NB4 (cell line): ENCODE data around the gene RPL32.

ENCODE experiments used
- MYC ChIP-seq: IDR thresholded peaks from 2 replicates; pipeline ENCODE4 v1.6.1; 2011; ENCODE audit warnings: low read depth, low read length
- POLR2A ChIP-seq: IDR thresholded peaks from 2 replicates; pipeline ENCODE4 v1.6.1; 2011; ENCODE audit warnings: mild to moderate bottlenecking; ENCODE audit not compliant: insufficient read length; ENCODE audit errors: extremely low read depth
- TF ChIP-seq, protein P1 (sequence below): IDR thresholded peaks from one replicate; pipeline ENCODE4 v1.5.1; 2012; ENCODE audit warnings: low read depth, low read length

DNA sequence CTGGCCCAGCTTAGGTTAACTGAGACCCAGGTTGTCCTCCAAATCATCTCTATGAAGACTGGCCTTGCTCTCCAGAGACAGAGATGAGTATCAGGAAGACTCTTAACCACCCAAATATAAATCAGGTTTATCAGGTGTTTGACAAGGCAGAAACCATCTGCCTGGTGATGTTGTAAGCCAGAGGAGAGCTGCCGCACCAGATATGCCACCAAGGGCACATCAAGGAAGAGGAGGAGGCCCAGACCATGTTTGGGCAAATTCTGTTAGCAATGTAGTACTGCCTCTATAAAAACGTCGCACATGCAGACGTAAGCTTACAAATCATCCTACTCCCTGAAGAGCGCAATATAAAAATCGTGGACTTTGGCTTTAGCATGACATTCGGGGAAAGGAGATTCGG, 21.0 kb upstream of the RPL32 start:
- TF ChIP-seq, protein P1, sequence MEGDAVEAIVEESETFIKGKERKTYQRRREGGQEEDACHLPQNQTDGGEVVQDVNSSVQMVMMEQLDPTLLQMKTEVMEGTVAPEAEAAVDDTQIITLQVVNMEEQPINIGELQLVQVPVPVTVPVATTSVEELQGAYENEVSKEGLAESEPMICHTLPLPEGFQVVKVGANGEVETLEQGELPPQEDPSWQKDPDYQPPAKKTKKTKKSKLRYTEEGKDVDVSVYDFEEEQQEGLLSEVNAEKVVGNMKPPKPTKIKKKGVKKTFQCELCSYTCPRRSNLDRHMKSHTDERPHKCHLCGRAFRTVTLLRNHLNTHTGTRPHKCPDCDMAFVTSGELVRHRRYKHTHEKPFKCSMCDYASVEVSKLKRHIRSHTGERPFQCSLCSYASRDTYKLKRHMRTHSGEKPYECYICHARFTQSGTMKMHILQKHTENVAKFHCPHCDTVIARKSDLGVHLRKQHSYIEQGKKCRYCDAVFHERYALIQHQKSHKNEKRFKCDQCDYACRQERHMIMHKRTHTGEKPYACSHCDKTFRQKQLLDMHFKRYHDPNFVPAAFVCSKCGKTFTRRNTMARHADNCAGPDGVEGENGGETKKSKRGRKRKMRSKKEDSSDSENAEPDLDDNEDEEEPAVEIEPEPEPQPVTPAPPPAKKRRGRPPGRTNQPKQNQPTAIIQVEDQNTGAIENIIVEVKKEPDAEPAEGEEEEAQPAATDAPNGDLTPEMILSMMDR, result no peak
- TF ChIP-seq POLR2A, result no peak
- TF ChIP-seq MYC, result no peak
